ENCODE results near the gene BAIAP3.
A peak's percentile ranks its signal among the peaks of the same experiment; 100 is the strongest.

Gene BAIAP3

GRCh38 chr16:1300664-1301476, 32.6 kb upstream of the BAIAP3 start:
- peak; percentile 51 for DNase-seq

GRCh38 chr16:1301562-1301961, 31.9 kb upstream of the BAIAP3 start:
- no peak for DNase-seq

DNA sequence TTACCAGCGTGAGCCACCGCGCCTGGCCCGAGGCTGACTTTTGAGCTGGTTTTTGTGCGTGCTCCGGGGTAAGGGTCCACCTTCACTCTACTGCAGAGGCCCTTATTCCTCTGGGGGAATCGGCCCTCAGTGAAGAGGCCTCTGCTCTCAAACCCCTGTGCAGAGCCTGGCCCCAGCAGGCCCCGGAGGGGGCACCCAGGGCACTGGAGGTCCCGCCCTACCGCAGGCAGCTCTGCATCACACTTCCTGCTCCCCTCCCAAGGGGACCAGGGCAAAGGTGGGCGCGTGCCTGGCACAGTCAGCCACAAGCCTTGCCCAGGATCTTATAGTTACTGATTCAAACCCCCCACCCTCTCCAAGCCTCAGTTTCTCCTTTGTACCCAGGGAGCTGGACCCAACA, 27.6 kb upstream of the BAIAP3 start:
- DNase-seq: no peak

DNA sequence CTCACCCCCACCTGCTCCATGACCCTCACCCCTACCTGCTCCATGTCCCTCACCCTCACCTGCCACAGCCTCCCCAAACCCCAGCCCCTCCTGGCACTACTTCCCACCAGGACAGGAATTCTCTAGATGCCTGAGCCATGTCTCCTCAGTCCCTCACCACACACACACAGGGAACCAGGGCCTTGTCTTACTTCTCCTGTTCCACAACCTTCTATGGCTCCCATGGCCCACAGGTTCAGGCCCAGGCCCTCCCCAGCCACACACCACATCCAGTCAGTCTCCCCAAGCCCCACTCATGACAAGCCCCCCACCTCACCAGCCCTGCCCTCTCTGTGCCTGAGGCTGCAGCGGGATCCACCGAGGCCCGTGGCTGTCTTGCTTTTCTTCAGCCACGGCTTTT, 27.1 kb upstream of the BAIAP3 start:
- no peak for DNase-seq

- DNase-seq: peak; percentile 15
Measured at GRCh38 chr16:1308036-1308976, 25.1 kb upstream of the BAIAP3 start.

GRCh38 chr16:1308977-1309885, 24.2 kb upstream of the BAIAP3 start, which contains the start of gene UBE2I:
Gene UBE2I (plus strand): TSS chr16:1309636. CDS start chr16:1314031, 4,395 bp downstream.
- DNase-seq: peak; percentile 99

DNA sequence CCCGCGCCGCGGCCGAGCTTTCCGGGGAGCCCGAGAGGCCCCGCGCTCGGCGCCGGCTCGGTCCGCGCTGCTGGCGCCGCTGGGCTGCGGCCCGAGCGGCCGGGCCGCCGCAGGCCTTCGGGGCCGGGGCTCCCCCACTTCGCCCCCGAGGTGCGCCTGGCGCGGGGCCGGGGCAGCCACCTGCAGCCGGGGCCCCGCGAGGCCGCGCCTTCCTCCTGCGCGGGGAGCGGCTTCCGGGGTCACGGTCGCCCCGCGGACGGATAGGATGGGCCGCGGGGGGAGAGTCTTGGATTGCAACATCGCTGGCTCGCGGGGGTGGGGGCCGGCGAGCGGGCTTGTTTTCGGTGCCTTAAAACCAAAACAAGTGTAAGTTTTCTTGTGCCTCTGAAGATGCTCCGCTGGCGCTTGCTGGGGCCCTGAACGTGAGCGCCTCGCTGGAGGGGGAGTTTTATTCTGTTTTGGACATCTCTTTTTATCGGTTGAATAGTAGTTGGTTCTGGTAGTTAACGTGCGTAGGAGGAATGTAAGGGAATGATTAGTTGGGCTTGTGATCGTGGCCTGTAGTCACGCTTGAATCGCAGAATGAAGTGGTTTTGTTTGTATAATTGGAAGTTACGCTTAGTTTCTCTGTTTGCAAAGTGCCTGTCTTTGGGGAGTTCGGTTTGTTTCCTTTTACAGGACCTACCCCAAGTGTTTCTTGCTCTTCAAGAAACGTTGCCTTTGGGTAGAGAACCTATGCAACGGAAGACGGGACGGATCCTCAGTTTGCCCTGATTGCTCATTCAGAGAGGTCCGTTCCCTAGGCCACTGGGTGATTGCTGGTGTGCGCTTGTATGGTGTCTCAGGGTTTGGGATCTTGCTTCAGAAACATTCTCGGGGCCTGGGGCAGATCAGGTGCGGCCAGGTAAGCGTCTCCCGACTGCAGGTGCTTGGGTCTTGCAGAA, 23.3 kb upstream of the BAIAP3 start:
- peak; percentile 27 for DNase-seq

DNA sequence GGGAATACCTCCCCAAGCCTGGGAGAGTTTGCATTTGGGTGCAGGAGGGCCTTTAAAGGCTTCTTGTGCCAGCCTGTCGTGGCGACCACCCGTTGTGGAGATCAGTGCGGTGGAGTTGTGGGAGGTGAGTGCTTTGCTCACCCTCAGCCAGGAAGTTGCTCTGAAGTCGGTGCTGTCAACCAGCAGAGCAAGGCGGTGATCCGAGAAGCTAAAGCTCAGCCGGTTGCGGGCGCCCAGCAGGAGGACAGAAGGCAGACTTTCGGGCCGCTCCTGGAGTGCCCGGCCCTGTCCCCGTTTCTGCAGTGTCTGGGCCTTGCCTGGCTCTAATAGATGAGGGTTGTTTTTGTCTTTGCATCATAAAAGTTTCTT, 22.6 kb upstream of the BAIAP3 start:
- peak; percentile 20 for DNase-seq

DNA sequence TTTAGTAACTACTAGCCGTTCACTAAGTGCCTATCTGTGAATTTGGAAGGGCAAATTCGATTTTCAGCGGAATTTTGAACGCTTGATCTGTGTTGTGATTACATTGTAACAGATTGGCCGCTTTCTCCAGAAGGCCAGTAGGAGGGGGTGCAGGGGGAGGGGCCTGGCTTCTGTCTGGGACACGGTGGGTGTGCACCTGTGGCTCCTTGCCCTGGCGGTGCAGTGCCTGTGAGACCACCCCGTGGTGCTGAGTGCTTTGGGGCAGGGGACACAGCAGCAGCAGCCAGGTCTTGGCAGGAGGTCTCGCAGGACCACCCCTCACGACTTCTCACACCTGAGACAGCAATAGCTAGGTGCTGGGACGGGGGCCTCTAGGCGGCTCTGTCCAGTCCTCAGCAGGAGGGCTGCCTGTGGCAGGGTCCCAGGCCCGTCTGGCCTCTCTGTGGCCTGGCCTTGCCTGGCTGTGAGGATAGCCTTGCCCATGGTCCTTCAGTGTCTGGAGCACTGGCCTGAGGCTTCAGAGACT, 22.2 kb upstream of the BAIAP3 start:
- DNase-seq: peak; percentile 16

- DNase-seq: peak; percentile 26
Measured at GRCh38 chr16:1311738-1312466, 21.5 kb upstream of the BAIAP3 start.

DNA sequence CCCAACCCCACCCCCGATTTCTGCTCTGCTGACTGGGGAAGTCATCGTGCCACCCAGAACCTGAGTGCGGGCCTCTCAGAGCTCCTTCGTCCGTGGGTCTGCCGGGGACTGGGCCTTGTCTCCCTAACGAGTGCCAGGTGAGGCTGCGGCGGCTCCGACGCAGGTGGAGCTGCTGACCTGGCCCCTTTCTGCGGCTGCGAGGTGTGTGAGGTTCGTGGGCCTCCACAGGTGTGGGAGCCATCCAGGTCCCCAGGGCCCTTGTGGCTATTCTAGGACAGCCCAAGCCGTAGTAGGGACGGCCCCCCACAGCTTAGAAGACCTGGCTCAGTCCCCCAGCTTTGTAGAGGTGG, 21.0 kb upstream of the BAIAP3 start:
- DNase-seq: no peak

- DNase-seq: no peak
Measured at GRCh38 chr16:1312903-1313302, 20.5 kb upstream of the BAIAP3 start.

DNA sequence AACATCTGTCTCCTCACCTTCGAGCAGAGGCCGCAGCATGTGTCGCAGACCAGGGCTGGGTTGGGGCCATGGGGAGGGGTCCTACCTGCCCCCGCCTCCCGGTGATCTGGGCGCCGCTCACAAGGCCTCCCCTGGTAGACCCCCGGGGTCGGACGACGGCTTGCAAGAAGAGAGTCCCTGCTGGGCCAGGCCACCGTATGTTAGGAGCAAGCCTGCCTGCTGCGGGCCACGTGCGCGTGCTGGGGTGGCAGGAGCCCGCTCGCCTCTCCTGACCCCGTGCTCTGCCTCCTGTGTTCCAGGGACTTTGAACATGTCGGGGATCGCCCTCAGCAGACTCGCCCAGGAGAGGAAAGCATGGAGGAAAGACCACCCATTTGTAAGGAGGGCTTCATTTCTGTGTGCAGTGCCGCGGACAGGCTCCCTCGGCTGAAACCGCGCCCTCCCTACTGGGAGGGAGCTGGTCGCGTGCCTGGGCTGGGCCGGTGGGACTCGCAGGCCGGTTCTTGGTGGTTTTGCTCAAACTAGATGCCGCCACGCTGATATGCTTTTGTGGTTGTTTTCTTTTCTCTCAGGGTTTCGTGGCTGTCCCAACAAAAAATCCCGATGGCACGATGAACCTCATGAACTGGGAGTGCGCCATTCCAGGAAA, 19.6 kb upstream of the BAIAP3 start:
- DNase-seq: no peak

DNA sequence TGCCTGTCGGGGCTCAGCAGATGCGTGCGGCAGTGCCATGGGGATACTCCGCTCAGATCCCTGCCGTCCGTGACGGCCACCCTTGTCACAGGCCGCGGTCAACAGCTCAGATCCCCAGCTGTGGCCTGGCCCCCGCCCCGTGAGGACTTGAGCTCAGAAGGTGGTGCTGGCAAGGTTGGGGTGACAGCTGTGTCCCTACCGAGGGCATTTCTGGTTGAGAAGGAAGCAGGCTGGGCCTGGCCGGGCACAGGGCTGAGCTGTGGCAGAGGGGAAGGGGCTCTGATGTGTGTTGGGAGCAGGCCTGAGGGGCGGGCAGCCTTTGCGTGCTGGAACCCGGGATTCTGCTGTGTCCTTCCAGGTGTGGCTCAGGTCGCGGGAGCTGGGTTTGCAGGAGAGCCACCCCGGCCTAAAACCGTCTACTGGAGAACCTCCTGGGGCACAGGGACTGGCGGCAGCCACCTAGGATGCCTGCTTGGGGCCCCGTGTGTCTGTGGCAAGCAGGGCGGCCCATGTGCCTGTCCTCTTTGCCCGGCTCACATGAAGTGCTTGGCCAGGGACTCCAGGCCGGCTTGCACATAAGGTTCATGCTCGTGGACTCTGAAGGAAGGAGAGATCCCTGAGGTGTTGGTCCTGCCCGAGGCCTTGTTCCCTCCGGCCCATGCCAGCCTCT, 18.9 kb upstream of the BAIAP3 start:
- no peak for DNase-seq

- no peak for DNase-seq
Measured at GRCh38 chr16:1315081-1316032, 18.1 kb upstream of the BAIAP3 start.

DNA sequence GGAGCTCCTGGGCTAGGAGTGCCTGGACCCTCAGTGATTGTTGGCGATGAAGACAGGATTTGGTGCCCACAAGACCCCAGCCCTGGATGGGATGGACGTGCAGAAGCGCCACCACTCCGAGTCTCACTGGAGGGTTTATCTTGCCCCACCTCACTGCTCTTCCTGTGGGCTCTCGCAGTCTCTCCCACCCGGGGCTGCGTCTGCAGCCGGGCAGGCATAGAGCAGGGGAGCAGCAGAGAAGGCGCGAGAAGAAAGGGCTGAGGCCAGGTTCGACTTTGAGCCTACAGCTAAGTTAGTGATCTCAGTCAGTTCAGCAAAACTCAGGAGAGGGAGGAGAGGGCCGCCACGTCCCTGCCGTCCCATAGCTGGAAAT, 17.4 kb upstream of the BAIAP3 start:
- no peak for DNase-seq

- DNase-seq: no peak
Measured at GRCh38 chr16:1317479-1318267, 15.8 kb upstream of the BAIAP3 start.

DNA sequence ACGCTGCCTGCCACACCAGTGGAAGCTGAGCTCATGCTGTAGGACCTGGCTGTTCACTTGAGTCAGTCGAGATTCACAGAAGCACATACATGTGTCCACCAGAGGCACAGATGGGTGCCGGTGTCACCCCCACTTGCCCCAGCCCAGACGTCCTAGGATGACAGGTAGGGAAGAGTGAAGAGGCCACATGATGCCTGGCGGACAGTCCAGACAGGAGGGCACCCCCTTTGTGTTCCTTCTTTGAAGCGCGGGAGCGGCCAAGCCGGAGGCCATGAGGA, 15.2 kb upstream of the BAIAP3 start:
- no peak for DNase-seq

All from right hindlimb (tissue), 1 donor.